Small intestine (tissue), 7 donors: ENCODE data around the gene NDEL1. TPM values are rescaled to one million over a fixed set of nuclear protein-coding genes. Genes with fewer than 3 reads are reported as not detected.
A peak's percentile ranks its signal among the peaks of the same experiment; 100 is the strongest.

ENCODE experiments used
- DNase-seq, 2 donors: peaks; one replicate each; pipeline versions ENCODE4 v3.0.0 to v3.0.0-alpha.2; 2013
- FAIRE-seq: peaks from 2 replicates; lab custom pipeline; 2012; peaks lifted over from hg19 to GRCh38; lab: Jason Lieb, UNC
- H3K27ac ChIP-seq, 3 donors: one replicate each; pipeline ENCODE4 v1.5.1; 2013; ENCODE audit warnings: low read length in 2 of 3, mild to moderate bottlenecking in 2 of 3, control low read depth in 1 of 3, inconsistent platforms in 1 of 3, low read depth in 1 of 3, moderate library complexity in 1 of 3
- H3K27me3 ChIP-seq, 3 donors: one replicate each; pipeline ENCODE4 v1.6.1; 2013; ENCODE audit warnings: low read length in 3 of 3, inconsistent platforms in 1 of 3; ENCODE audit not compliant: control insufficient read depth in 3 of 3, insufficient read depth in 3 of 3
- H3K36me3 ChIP-seq, 3 donors: one replicate each; pipeline ENCODE4 v1.6.1; 2013; ENCODE audit warnings: low read length in 3 of 3, inconsistent platforms in 1 of 3, low read depth in 1 of 3, mild to moderate bottlenecking in 1 of 3, moderate library complexity in 1 of 3; ENCODE audit not compliant: control insufficient read depth in 3 of 3, insufficient read depth in 2 of 3
- H3K4me1 ChIP-seq, 3 donors: one replicate each; pipeline ENCODE4 v1.6.1; 2013; ENCODE audit warnings: low read length in 2 of 3, inconsistent platforms in 1 of 3, low read depth in 1 of 3, mild to moderate bottlenecking in 1 of 3, moderate library complexity in 1 of 3; ENCODE audit not compliant: control insufficient read depth in 3 of 3, insufficient read depth in 2 of 3
- H3K4me3 ChIP-seq, 3 donors: one replicate each; pipeline ENCODE4 v1.5.1; 2013; ENCODE audit warnings: low read length in 3 of 3, control low read depth in 1 of 3, inconsistent platforms in 1 of 3, low read depth in 1 of 3, mild to moderate bottlenecking in 1 of 3, moderate library complexity in 1 of 3
- H3K9me3 ChIP-seq, 2 donors: one replicate each; pipeline ENCODE4 v1.6.1; 2013; ENCODE audit warnings: low read depth in 1 of 2, low read length in 1 of 2; ENCODE audit not compliant: control insufficient read depth in 2 of 2, insufficient read depth in 1 of 2
- WGBS, 3 donors: extraction: QIAGEN DNeasy Blood & Tissue Kit; methylation state at CpG; one replicate each; pipeline ENCODE4 v1.1.7; 2013; 5-methylcytosine and 5-hydroxymethylcytosine counted together
- polyA plus RNA-seq, 4 donors: library from polyadenylated mRNA; stranded (reverse) in 3 of 4; unstranded in 1 of 4; fragments of 200-250 nt in 3 of 4; fragments of 120-200 nt in 1 of 4; gene quantifications; one replicate each; pipeline versions ENCODE4 v1.2.1 to v1.2.3, GENCODE V29; 2013
- donor health status: healthy with polysubstance abuse.
- donor health status: control.
- donor health status: control.
- donor health status: Bipolar disorder and iron deficiency.
- donor health status: healthy.

The NDEL1 gene
- polyA plus RNA-seq, 4 donors = 24.7 to 33.0 (median 29.9) TPM

DNA sequence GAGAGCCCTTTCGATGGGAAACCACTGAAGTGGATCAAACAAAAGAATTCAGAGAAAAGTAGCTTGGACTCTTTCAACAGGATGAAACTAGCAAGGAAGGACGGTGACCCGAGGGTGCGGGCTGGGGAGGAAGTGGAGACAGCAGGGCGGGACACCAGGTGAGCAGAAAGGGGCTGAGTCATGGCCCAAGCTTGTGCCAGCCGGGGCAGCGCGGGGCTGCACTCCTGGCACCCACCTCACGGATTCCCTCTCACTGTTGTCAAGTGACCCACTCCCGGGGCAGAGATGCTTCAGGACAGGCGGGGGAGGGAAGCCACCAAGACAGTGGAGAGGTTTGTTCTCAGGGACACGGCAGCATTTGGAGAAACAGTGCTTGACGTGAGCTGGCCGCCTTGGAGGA, 27.3 kb upstream of the NDEL1 start:
- peaks cover 0 to 5% (median 3%) of the 10 kb centered on the region in 3 donors for H3K4me1 ChIP-seq
- no peaks in the 10 kb centered on the region for H3K9me3 ChIP-seq
- H3K4me3 ChIP-seq = no peak overlapping the region
- WGBS, 3 donors = 25 to 50% (median 29%) methylated on average over 14 of the region's 14 CpGs
- FAIRE-seq (no peak), DNase-seq (peak in 1 of 2 donors; percentile 65)
- H3K36me3 ChIP-seq = no peaks in the 10 kb centered on the region
- no peaks in the 10 kb centered on the region for H3K27me3 ChIP-seq
- no peak overlapping the region for H3K27ac ChIP-seq

DNA sequence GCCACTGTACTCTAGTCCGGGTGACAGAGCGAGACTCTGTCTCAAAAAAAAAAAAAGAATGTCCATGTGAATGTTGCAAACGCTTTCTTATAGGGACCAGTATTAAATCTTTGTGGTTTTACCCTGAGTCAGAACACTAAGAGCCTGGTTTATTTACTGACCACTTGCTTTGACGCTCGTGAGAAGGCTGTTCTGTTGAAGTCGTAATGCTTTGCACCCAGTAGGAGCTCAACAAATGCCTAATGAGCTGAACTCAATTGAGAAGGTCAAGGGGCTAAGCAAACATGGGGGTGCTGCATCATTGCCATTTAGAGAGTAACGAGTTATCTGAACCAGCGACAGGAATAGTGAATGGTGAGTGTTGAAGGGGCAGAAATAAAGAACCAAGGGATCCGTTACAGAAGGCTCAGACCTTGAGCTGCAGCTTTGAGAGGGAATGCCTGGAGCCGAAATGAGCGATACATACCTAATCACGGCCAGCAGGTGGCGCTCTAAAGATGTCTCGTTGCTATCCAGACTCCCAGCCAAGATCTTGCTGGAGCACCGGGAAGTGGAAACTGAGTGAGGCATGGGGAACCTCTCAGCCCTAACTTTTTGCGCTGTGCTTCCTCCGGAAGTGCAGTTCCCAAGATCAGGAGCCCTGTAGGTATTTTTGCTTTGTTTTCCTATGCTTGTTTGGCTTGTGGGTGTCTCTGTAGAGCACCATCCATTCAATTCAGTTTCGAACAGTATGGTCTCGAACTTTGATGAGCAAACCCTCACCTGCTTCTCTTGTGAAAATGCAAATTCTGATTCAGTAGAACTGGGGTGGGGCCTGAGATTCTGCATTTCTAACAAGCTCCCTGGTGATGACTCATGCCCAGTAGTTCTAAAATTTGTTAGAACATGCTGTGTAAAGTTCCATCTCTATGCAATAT, 25.5 kb upstream of the NDEL1 start:
- no peak for FAIRE-seq
- H3K4me3 ChIP-seq = no peak overlapping the region
- no peaks in the 10 kb centered on the region for H3K27me3 ChIP-seq
- H3K9me3 ChIP-seq = no peaks in the 10 kb centered on the region
- peak; percentile 91 for DNase-seq
- no peaks in the 10 kb centered on the region for H3K36me3 ChIP-seq
- peaks cover 0 to 5% (median 3%) of the 10 kb centered on the region in 3 donors for H3K4me1 ChIP-seq
- 20 to 23% (median 21%) methylated on average over 19 of the region's 19 CpGs for WGBS, 3 donors
- no peak overlapping the region for H3K27ac ChIP-seq

DNA sequence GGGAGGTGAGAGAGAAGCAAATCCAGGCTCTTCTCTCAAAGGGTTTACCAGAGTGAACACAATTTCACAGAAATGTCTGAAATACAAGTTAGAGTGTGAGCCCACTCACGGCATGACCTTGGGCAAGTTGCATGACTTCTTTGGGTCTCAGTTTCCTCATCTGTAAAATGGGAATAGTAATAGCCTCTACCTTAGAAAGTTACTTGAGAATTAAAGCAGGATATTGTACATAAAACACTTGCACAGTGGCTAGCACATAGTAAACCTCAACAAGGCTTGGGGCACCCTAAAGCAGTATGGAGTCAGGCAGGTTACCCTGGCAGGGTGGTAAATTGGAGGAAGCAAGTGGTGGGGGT, 24.8 kb upstream of the NDEL1 start:
- Histone ChIP-seq H3K4me3 (no peak overlapping the region), H3K27ac (no peak overlapping the region), H3K27me3 (no peaks in the 10 kb centered on the region), H3K4me1 (peaks cover 0 to 5% (median 3%) of the 10 kb centered on the region in 3 donors), H3K36me3 (no peaks in the 10 kb centered on the region), H3K9me3 (no peaks in the 10 kb centered on the region)
- FAIRE-seq = no peak
- 82 to 88% (median 87%) methylated on average over 1 of the region's 1 CpG for WGBS, 3 donors
- DNase-seq = no peak

DNA sequence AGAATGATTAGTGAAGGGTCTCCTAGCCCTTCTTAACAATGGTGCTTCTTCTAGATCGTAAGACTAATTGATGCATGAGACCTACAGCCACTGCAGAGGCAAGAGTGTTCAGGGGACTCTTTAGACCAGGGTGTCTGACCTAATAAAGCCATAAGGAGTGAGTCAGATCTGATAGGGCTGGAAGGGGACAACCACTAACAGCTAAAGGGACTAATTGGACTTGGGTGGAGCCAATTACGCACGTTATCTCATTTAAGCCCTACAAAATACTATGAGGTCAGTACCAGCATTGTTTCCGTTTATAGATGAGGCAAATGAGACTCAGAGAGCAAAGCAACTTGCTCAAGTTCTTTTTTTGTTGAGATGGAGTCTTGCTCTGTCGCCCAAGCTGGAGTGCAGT, 23.6 kb upstream of the NDEL1 start:
- 32 to 58% (median 45%) methylated on average over 5 of the region's 5 CpGs for WGBS, 3 donors
- H3K4me3 ChIP-seq = no peak overlapping the region
- no peak overlapping the region for H3K27ac ChIP-seq
- H3K9me3 ChIP-seq = no peaks in the 10 kb centered on the region
- H3K36me3 ChIP-seq = no peaks in the 10 kb centered on the region
- DNase-seq = peak; percentile 58 to 91
- peaks cover 0 to 5% (median 3%) of the 10 kb centered on the region in 3 donors for H3K4me1 ChIP-seq
- no peak for FAIRE-seq
- H3K27me3 ChIP-seq = peaks cover 0 to 2% (median 0%) of the 10 kb centered on the region in 3 donors

DNA sequence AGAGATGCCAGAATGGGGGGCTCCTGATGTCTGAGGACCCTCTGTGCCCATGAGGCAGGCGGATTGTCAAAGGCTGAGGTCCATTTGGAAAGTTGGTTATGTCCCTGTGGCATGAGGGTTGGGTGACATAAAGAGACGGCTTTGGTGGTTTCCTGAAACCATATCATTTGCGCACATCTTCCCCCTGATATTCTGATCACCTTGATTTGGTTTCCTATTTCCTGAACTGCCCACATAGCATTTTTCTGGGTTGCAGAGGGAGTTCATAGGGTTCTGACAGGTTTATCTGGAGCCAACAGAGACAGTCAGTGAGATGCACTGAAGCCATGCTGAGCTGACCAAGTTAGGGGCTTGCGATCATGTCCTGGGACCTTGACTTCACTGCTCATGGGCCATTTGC, 22.4 kb upstream of the NDEL1 start:
- DNase-seq (no peak), FAIRE-seq (no peak)
- no peaks in the 10 kb centered on the region for H3K9me3 ChIP-seq
- WGBS, 3 donors = 65 to 81% (median 70%) methylated on average over 4 of the region's 4 CpGs
- H3K4me1 ChIP-seq = peaks cover 0 to 5% (median 3%) of the 10 kb centered on the region in 3 donors
- H3K27ac ChIP-seq = no peak overlapping the region
- no peaks in the 10 kb centered on the region for H3K36me3 ChIP-seq
- H3K4me3 ChIP-seq = no peak overlapping the region
- H3K27me3 ChIP-seq = peaks cover 0 to 5% (median 0%) of the 10 kb centered on the region in 3 donors

DNA sequence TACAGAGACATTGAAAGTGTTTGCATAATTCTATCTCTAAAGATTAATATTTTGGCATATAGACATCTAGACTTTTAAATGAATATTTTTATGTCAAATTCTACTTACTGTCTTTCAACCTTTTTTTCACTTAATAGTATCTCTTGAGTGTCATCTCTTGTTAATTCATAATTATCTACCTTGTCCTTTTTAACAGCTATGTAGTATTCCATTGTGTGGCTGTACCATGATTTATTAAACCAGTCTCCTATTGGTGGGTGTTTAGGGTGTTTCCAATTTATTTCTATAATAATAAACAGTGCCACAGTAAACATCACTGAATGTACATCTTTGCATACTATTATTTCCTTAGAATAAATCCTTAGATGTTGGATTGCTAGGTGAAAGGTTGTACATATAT, 21.7 kb upstream of the NDEL1 start:
- Histone ChIP-seq H3K27ac (no peak overlapping the region), H3K36me3 (no peaks in the 10 kb centered on the region)
- no peak for FAIRE-seq

DNA sequence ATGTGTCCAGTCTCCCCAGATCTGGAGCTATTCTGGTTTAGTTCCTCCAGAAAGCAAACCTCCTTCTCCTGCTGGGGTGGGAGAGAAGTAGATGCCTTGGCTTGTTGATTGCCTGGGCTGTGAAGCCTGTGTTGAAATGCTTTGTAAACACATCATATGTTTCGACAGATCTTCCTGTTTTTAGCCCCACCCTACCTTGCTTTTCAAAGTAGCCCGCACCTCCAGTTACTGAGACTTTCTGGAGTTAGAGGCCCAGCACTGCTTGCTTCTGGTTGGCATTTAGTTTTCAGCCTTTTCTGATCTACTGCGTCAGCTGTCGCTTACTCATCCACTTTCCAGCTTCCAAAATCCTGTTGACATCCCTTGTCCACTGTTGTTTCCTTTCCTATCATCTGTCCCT, 17.9 kb upstream of the NDEL1 start:
- no peak overlapping the region for H3K27ac ChIP-seq
- no peak for FAIRE-seq
- H3K4me3 ChIP-seq = no peak overlapping the region
- H3K4me1 ChIP-seq = peaks cover 8 to 11% (median 10%) of the 10 kb centered on the region in 3 donors
- H3K9me3 ChIP-seq = no peaks in the 10 kb centered on the region
- no peaks in the 10 kb centered on the region for H3K36me3 ChIP-seq
- H3K27me3 ChIP-seq = peaks cover 0 to 5% (median 0%) of the 10 kb centered on the region in 3 donors
- no peak for DNase-seq
- WGBS, 3 donors = 82 to 93% (median 87%) methylated on average over 4 of the region's 4 CpGs

More for the DNA sequence above, 21.7 kb upstream of the NDEL1 start:
- DNase-seq = no peak
- Histone ChIP-seq H3K27me3 (peaks cover 0 to 5% (median 0%) of the 10 kb centered on the region in 3 donors), H3K4me3 (no peak overlapping the region), H3K4me1 (peaks cover 0 to 5% (median 3%) of the 10 kb centered on the region in 3 donors), H3K9me3 (no peaks in the 10 kb centered on the region)

DNA sequence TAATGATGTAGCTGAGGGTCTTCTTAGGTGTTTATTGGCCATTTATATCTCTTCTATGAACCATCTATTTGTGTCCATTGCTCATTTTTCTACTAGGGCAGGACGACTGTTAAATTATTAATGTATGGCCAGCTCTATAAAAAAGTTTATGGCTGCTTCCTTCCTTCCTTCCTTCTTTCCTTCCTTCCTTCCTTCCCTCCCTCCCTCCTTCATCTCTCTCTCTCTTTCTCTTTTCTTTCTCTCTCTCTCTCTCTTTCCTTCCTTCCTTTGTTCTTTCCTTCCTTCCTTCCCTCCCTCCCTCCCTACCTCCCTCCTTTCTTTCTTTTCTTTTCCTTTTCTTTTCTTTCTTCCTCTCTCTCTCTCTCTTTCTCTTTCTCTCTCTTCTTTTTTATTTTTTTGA, 17.2 kb upstream of the NDEL1 start:
- Histone ChIP-seq H3K27ac (no peak overlapping the region), H3K4me3 (no peak overlapping the region), H3K9me3 (no peaks in the 10 kb centered on the region), H3K36me3 (no peaks in the 10 kb centered on the region), H3K27me3 (peaks cover 0 to 5% (median 0%) of the 10 kb centered on the region in 3 donors), H3K4me1 (peaks cover 8 to 11% (median 10%) of the 10 kb centered on the region in 3 donors)
- DNase-seq = no peak
- no peak for FAIRE-seq
- WGBS, 3 donors = 57 to 67% (median 66%) methylated on average over 1 of the region's 1 CpG
